ENCODE measurements around the gene GPRC5A. TPM values are rescaled to one million over a fixed set of nuclear protein-coding genes. Genes with fewer than 3 reads are reported as not detected.

Gene GPRC5A
- total RNA-seq, 1 experiment from 2014 or later: 2.8 TPM

DNA sequence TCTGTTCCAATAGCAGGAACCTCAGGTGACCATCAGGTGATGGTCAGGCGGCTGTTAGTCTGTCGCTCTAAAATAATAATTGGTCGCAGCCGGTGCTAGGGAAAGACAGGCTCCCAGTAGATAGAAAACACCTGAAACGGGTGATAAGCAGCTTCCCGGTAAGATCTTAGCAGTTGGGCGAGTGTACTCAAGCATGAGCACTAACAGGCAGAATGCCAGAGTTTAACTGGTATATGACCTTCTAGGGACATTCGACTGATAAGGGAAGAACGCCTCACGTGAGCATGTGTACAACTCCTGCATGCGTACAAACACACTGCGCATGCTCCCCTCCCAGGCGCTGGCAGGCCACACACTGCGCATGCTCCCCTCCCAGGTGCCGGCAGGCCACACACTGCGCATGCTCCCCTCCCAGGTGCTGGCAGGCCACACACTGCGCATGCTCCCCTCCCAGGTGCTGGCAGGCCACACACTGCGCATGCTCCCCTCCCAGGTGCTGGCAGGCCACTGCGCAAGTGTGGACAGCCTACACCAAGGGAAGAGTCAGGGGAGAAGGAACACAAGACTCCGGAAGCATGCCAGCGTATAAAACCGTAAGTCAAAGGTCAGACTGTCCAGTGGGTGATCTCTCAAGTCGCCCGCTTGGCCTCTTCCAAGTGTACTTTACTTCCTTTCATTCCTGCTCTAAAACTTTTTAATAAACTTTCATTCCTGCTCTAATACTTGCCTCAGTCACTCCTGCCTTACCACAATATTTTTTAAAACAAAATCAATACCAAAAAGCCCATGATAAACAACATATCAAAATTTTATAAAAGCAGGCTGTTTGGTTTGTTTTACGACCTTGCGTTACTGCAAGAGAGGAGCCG lies 36.1 kb downstream of the GPRC5A start:
- no peak for DNase-seq (ENCODE audit: low read depth in 1 of 2, low spot score in 2 of 2)
- H3K4me3 ChIP-seq: no peak overlapping the region

DNA sequence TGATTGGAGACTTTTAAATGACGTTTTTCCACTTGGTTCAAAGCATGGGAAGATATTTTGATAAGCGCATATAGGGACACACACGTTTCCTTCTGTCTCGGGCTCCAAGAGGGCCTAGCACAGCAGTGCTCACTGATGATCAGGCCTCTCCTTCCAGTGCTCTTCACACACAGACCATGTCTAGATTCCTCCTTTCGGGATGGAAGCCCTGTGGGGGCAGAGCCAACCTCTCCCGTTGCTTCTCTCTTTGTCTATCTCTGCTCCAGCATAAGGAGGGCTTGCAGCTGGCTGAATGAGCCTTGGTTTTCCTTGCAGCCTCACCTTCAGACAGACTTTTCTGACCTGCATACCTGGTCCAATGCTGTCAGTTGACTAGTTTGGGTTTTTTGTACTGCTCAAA lies 38.3 kb downstream of the GPRC5A start:
- Histone ChIP-seq H3K36me3 (no peaks in the 10 kb centered on the region), H3K27ac (no peak overlapping the region), H3K4me1 (replicated peaks) (peaks cover 16% of the 10 kb centered on the region), H3K9me3 (replicated peaks) (no peaks in the 10 kb centered on the region), H3K27me3 (replicated peaks) (no peaks in the 10 kb centered on the region), H3K4me3 (no peak overlapping the region)
- no peak for DNase-seq (ENCODE audit: low read depth in 1 of 2, low spot score in 2 of 2)

More for the DNA sequence above, 36.1 kb downstream of the GPRC5A start:
- Histone ChIP-seq H3K27ac (no peak overlapping the region), H3K36me3 (no peaks in the 10 kb centered on the region), H3K9me3 (replicated peaks) (no peaks in the 10 kb centered on the region), H3K27me3 (replicated peaks) (no peaks in the 10 kb centered on the region), H3K4me1 (replicated peaks) (peaks cover 16% of the 10 kb centered on the region)

DNA sequence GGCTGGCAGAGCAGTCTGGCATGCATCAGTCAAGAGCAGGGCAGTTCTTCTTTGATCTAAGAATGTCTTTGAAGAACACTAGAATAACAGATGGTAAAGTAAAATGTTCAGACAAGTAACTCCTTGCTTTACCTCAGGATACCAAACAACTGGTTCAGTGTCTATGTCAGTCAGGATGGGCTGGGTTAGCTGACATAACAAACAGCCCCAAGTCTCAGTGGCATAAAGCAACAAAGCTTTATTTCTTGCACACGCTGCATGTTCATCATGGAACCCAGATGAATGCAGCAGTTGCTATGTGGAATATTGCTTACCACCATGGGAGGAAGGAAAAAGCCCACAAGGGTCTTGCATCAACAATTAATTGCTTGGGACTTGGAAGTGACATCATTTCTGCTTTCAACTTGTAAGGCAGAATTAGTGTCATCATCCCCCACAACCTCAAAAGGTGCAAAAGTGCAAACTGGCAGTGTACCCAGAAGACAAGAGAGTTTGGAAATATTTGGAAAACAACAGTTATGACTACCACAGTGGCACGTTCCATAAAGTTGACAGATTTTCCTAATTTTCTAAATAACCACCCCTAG lies 39.4 kb downstream of the GPRC5A start:
- Histone ChIP-seq H3K9me3 (replicated peaks) (no peaks in the 10 kb centered on the region), H3K36me3 (no peaks in the 10 kb centered on the region), H3K27me3 (replicated peaks) (no peaks in the 10 kb centered on the region), H3K4me1 (replicated peaks) (peaks cover 15% of the 10 kb centered on the region), H3K27ac (no peak overlapping the region), H3K4me3 (no peak overlapping the region)
- no peak for DNase-seq (ENCODE audit: low read depth in 1 of 2, low spot score in 2 of 2)

DNA sequence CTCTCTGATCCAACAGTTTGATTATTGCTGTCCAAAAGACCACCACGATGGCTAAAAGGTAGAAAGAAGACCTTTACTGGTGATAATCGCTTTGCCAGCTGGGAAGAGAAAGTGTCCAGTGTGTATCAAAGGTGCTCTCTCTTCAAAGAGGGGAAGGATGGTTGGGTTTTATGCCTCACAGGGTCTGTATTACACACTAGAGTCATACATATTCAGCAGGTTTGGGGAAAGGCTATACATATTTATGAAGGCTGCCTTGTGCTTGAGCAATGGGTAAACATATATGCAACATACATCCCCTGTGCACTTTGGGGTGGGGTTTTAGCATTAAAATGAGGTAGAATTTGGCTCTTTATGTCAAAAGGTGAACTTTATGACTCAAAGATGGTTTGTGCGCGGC lies 42.4 kb downstream of the GPRC5A start:
- DNase-seq (ENCODE audit: low read depth in 1 of 2, low spot score in 2 of 2): no peak
- no peak overlapping the region for H3K4me3 ChIP-seq

DNA sequence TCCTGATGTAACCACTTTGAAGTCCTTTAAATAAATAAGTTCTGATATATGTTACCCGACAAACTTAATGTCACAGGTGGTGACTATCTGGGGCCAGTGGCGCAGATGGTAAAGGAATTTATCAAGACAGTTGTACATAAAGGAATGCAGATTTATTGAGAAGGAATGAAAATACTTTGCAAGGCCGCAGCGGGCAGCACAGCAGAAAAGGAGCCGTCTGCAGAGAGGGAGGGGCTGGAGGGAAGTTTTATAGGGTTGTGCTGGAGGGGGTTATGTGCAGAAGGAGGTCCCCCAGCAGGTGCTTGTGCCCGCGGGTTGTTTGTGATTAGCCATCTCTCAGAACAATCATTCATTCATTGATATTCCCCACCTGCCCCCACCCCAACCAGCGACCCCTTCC lies 43.2 kb downstream of the GPRC5A start:
- DNase-seq (ENCODE audit: low read depth in 1 of 2, low spot score in 2 of 2): no peak
- Histone ChIP-seq H3K27ac (no peak overlapping the region), H3K9me3 (replicated peaks) (no peaks in the 10 kb centered on the region), H3K36me3 (no peaks in the 10 kb centered on the region), H3K4me1 (replicated peaks) (no peaks in the 10 kb centered on the region), H3K4me3 (no peak overlapping the region), H3K27me3 (replicated peaks) (no peaks in the 10 kb centered on the region)

More for the DNA sequence above, 42.4 kb downstream of the GPRC5A start:
- no peaks in the 10 kb centered on the region for H3K27me3 ChIP-seq (replicated peaks)
- H3K27ac ChIP-seq: no peak overlapping the region
- H3K36me3 ChIP-seq: no peaks in the 10 kb centered on the region
- H3K9me3 ChIP-seq (replicated peaks): no peaks in the 10 kb centered on the region
- H3K4me1 ChIP-seq (replicated peaks): no peaks in the 10 kb centered on the region

DNA sequence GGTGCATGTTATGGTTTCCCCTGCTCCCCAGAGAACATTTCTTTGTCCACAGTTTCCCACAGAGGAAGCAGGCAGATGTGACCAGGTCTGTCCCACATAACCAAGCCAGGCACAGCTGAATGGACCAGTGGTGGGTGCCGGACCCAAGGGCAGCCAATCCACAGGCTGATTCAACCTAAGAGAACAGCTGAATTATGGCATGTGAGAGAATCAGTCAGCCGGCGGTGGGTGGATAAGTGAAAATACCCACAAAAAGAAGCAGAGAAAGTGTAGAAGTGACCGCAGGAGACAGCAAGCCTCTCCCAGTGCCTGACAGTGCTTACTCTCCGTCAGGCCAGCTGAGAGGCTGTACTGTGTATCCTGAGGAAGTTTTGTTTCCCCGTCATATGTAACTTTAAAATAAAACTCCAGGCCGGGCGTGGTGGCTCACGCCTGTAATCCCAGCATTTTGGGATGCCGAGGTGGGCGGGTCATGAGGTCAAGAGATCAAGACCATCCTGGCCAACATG lies 45.7 kb downstream of the GPRC5A start:
- Histone ChIP-seq H3K27ac (no peak overlapping the region), H3K36me3 (no peaks in the 10 kb centered on the region), H3K9me3 (replicated peaks) (no peaks in the 10 kb centered on the region), H3K4me1 (replicated peaks) (no peaks in the 10 kb centered on the region), H3K4me3 (no peak overlapping the region), H3K27me3 (replicated peaks) (no peaks in the 10 kb centered on the region)
- DNase-seq (ENCODE audit: low read depth in 1 of 2, low spot score in 2 of 2): no peak

DNA sequence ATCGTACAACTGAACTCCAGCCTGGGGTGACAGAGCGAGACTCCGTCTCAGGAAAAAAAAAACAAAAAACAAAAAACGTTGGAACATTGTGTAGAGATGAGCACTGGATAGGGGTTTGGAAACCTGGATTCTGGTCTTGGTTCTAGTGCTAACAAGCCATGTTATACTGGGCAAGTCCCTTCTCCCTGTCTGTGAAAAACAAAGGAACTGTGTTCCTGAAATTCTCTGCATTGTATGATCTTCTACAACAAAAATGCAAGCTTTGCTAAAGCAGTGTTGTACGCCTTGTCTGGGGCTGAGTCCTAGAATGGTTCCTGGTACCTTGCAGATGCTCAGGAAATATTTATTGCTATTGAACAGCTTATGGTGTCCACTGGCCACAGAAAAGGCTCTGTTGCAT lies 47.2 kb downstream of the GPRC5A start:
- H3K27ac ChIP-seq: no peak overlapping the region
- H3K9me3 ChIP-seq (replicated peaks): no peaks in the 10 kb centered on the region
- no peaks in the 10 kb centered on the region for H3K4me1 ChIP-seq (replicated peaks)
- H3K36me3 ChIP-seq: no peaks in the 10 kb centered on the region
- H3K4me3 ChIP-seq: no peak overlapping the region
- no peaks in the 10 kb centered on the region for H3K27me3 ChIP-seq (replicated peaks)
- no peak for DNase-seq (ENCODE audit: low read depth in 1 of 2, low spot score in 2 of 2)

DNA sequence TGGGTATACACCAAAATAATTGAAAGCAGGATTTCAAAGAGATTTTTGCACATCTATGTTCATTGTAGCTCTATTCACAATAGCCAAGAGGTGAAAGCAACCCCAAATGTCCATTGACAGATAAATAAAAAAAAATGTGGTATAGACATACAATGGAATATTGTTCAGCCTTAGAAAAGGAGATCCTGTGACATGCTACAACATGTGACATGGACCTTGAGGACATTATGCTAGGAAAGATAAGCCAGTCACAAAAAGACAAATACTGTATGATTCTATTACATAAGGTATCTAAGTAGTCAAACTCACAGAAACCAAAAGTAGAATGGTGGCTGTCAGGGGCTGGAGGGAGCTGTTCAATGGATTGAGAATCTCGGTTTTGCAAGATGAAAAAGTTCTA lies 48.5 kb downstream of the GPRC5A start:
- Histone ChIP-seq H3K27me3 (replicated peaks) (peaks cover 4% of the 10 kb centered on the region; the same call in 1 of the 2 replicates), H3K9me3 (replicated peaks) (no peaks in the 10 kb centered on the region), H3K36me3 (no peaks in the 10 kb centered on the region), H3K4me3 (no peak overlapping the region), H3K4me1 (replicated peaks) (no peaks in the 10 kb centered on the region), H3K27ac (no peak overlapping the region)
- DNase-seq (ENCODE audit: low read depth in 1 of 2, low spot score in 2 of 2): no peak

DNA sequence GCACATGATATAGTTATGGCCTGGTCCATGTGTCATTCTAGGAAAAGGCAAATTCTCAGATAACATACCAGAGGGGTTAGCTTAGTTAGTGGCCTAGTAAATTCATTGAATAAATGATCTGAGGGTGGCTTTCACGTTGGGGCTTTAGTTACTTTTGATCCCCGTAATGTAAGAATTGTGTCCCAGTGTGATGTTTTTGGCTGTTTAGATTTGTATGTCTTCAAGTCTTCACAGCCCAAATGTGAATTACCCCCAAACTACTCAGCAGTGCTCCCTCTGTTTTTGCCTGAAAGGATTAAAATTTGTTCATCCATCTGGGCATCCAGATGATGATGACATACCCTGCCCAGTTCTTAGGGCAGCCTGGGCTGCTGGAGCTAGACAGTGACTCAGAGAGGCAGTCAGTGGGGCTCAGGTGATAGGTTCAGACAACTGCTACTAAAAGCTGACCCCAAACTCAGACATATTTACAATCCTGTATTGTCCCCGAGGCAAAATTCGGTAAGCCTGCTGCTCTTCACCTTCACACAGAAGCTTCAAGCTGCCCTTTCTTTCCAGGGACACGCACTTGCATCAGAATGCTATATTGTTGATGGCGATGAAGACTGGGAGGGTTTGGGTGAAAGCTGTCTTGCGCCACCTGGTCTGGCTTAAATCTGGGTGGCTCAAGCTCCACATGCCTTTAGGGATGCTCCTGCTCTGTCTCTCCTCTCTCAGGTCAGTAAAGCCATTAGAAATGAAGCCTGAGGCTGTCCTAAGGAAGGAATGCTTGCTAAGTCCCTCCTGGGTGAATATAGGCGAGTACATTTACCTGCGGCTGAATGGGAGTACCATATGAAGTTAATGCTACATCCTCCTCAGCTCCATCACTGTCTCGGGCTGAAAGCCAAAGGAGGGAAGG lies 50.3 kb downstream of the GPRC5A start:
- Histone ChIP-seq H3K27me3 (replicated peaks) (peaks cover 8% of the 10 kb centered on the region; the same call in 1 of the 2 replicates), H3K27ac (no peak overlapping the region), H3K36me3 (no peaks in the 10 kb centered on the region), H3K4me1 (replicated peaks) (no peaks in the 10 kb centered on the region), H3K4me3 (no peak overlapping the region), H3K9me3 (replicated peaks) (no peaks in the 10 kb centered on the region)
- DNase-seq (ENCODE audit: low read depth in 1 of 2, low spot score in 2 of 2): no peak

DNA sequence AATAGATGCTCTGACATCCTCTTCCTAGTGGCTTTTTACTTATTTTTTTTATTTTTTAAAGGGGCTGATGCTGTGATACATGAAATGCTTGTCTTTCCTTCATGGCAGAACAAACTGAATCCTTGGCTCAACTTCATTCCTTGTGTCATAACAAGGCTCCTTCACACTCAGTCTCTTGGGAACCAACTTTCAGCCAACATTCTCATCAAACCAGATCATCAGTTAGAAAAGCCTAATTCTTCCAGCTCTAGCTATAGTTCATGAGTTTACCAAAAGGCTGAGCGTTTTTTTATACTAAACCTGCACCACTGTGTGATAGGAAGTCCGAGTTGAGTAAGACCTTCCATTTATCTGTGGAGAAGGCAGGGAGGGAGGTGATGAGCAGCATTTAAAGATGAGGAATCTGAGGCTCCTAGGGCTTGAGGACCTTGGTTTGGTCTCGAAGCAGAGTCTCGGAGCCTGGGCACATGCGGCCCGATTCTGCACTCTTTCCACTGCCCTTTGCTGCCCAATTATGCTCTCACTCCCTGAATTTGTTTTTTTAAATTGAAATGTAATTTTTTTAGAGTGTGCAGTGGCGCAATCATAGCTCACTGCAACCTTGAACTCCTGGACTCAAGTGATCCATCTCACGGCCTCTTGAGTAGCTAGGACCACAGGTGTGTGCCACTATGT lies 52.4 kb downstream of the GPRC5A start:
- no peak for DNase-seq (ENCODE audit: low read depth in 1 of 2, low spot score in 2 of 2)
- Histone ChIP-seq H3K4me3 (no peak overlapping the region), H3K36me3 (no peaks in the 10 kb centered on the region), H3K27ac (no peak overlapping the region), H3K9me3 (replicated peaks) (no peaks in the 10 kb centered on the region), H3K27me3 (replicated peaks) (peaks cover 8% of the 10 kb centered on the region; the same call in 1 of the 2 replicates), H3K4me1 (replicated peaks) (no peaks in the 10 kb centered on the region)

DNA sequence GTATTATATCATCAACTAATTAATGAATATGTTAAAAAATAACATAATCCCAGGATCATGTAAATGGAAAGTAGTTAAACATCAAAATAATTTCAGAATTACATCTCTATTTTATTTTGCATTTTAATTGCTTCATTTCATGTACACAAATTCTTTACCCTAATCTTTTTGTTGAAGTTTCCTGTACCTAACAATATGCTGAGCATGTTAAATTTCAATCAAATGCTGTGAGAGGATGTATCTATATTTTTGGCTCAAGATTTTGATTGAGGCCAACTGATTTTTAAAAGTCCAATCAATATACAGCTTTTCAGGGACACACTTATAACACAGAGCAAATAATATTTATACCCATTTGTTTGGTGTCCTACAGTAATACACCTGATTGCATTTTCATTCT lies 54.2 kb downstream of the GPRC5A start:
- no peak for DNase-seq (ENCODE audit: low read depth in 1 of 2, low spot score in 2 of 2)
- Histone ChIP-seq H3K4me3 (no peak overlapping the region), H3K36me3 (no peaks in the 10 kb centered on the region), H3K4me1 (replicated peaks) (no peaks in the 10 kb centered on the region), H3K9me3 (replicated peaks) (no peaks in the 10 kb centered on the region), H3K27ac (no peak overlapping the region), H3K27me3 (replicated peaks) (peaks cover 8% of the 10 kb centered on the region; the same call in 1 of the 2 replicates)

DNA sequence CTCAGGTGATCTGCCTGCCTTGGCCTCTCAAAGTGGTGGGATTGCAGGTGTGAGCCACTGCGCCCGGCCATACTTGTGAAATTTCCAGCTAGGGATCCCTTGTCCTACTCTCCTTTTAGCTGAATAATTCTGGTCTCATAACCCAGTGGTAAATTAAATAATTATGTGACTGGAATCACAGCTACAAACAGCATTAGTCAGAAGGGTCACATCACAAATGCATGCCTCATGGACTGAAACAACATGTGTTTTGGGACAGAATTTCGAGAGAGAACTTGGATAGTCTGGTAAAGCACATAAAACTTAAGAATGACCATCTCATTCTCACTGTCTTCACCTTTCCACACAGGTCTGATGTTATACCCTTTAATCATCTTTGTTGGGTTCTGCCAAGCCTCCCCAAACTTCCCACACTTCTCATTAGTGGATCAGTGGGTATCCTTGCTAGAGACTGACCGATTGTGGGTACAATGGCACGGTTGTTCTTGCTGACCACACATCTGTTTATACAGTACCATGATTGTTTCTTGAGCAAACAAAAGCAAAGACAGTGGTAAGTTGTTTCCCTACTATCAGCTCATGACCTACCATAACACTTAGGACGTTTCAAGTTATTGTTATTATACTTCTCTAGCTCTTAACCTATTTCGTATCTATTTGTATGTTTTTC lies 55.5 kb downstream of the GPRC5A start:
- H3K4me1 ChIP-seq (replicated peaks): no peaks in the 10 kb centered on the region
- H3K36me3 ChIP-seq: no peaks in the 10 kb centered on the region
- H3K27ac ChIP-seq: no peak overlapping the region
- no peak for DNase-seq (ENCODE audit: low read depth in 1 of 2, low spot score in 2 of 2)
- H3K4me3 ChIP-seq: no peak overlapping the region
- H3K9me3 ChIP-seq (replicated peaks): no peaks in the 10 kb centered on the region
- H3K27me3 ChIP-seq (replicated peaks): peaks cover 8% of the 10 kb centered on the region; the same call in 1 of the 2 replicates

DNA sequence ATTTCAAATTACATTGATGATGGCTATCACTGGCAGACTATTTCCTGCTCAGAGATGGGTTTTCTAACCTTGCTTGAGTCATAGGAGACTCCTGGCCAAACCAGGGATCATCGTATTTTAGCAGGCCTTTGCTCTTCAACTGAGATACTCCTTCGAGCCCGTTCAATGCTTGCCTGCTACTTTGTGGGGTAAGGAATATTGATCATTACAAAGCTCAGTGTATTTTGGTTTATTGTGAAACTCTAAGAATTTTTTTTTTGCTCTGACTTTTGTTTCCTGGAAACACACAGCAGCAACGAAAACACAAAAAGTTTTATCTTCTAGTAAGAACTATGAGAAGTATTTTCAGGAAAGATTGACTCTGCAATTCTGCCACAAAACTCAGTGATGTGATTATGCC lies 56.5 kb downstream of the GPRC5A start:
- DNase-seq (ENCODE audit: low read depth in 1 of 2, low spot score in 2 of 2): no peak

More for the DNA sequence above, 56.5 kb downstream of the GPRC5A start:
- H3K27me3 ChIP-seq (replicated peaks): peaks cover 8% of the 10 kb centered on the region; the same call in 1 of the 2 replicates
- no peak overlapping the region for H3K27ac ChIP-seq
- no peaks in the 10 kb centered on the region for H3K36me3 ChIP-seq
- no peak overlapping the region for H3K4me3 ChIP-seq
- no peaks in the 10 kb centered on the region for H3K4me1 ChIP-seq (replicated peaks)
- no peaks in the 10 kb centered on the region for H3K9me3 ChIP-seq (replicated peaks)

Data from SJSA1 (cell line).